ENCODE measurements around the gene FFAR1.

DNA sequence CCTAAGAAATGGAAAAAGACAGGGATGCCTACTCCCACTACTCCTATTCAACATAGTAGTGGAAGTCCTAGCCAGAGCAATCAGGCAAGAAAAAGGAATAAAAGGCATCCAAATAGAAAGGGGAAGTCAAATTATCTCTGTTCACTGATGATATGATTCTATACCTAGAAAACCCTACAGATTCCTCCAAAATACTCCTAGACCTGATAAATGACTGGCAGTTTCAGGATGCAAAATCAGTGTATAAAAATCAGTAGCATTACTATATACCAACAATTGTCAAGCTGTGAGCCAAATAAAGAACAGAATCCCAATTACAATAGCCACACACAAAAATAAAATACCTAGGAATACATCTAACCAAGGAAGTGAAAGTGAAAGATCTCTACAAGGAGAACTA lies 21.8 kb downstream of the FFAR1 start:
- TF ChIP-seq, protein P1, sequence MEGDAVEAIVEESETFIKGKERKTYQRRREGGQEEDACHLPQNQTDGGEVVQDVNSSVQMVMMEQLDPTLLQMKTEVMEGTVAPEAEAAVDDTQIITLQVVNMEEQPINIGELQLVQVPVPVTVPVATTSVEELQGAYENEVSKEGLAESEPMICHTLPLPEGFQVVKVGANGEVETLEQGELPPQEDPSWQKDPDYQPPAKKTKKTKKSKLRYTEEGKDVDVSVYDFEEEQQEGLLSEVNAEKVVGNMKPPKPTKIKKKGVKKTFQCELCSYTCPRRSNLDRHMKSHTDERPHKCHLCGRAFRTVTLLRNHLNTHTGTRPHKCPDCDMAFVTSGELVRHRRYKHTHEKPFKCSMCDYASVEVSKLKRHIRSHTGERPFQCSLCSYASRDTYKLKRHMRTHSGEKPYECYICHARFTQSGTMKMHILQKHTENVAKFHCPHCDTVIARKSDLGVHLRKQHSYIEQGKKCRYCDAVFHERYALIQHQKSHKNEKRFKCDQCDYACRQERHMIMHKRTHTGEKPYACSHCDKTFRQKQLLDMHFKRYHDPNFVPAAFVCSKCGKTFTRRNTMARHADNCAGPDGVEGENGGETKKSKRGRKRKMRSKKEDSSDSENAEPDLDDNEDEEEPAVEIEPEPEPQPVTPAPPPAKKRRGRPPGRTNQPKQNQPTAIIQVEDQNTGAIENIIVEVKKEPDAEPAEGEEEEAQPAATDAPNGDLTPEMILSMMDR (IDR thresholded peaks at IDR 0.05) = no peak
- TF ChIP-seq POLR2A (IDR thresholded peaks at IDR 0.05) = no peak

Data from lower leg skin (tissue), 3 donors.